Activated naive CD4-positive, alpha-beta T cell treated with anti-CD3 and anti-CD28 coated beads, Interleukin-2, amount 50 U/mL, for 24 hours (primary cell): ENCODE results near the gene PCDHB4.
A peak's percentile ranks its signal among the peaks of the same experiment; 100 is the strongest.
"Not testable (repeated sequence)": the region's sequence is repeated elsewhere in the genome, so short reads cannot be mapped to it uniquely, and the experiment has no call there.

ENCODE experiments used
- H3K27ac Mint-ChIP-seq: one replicate; pipeline ENCODE4 v1.8.0; 2021; ENCODE audit warnings: mild to moderate bottlenecking, mixed read lengths
- H3K27me3 Mint-ChIP-seq: one replicate; pipeline ENCODE4 v1.8.0; 2021; ENCODE audit warnings: mixed read lengths
- H3K36me3 Mint-ChIP-seq: one replicate; pipeline ENCODE4 v1.8.0; 2021; ENCODE audit warnings: mixed read lengths
- H3K4me1 Mint-ChIP-seq: one replicate; pipeline ENCODE4 v1.8.0; 2021; ENCODE audit warnings: mixed read lengths
- H3K4me3 Mint-ChIP-seq: one replicate; pipeline ENCODE4 v1.8.0; 2021; ENCODE audit warnings: mild to moderate bottlenecking, mixed read lengths
- H3K9me3 Mint-ChIP-seq: one replicate; pipeline ENCODE4 v1.8.0; 2021; ENCODE audit warnings: mixed read lengths

Gene PCDHB4

DNA sequence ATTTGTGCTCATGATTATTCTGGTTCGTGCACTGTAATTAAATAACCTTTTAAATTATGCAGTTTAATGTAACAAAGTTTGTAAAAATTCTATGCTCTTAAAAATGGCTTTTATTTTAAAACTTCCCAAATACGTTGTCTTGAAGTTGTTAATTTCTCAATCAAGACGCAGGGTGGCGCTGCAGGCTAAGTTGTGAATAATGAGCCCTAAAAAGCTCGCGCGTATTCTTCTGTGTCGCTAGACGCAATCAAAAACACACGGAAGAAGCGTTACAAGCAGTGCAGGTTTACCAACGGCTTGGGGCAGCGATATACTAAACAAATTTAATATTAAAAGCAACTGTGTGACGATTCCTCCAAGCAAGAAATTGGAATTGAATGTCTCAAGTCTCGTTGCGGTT, at the start of gene PCDHB4:
Gene PCDHB4 (plus strand): TSS at position 256 of the 400 bp plus-strand sequence. CDS start 181 bp downstream, outside the sequence.
- Mint-ChIP-seq H3K4me1 (no peaks in the 10 kb centered on the region), H3K27me3 (peaks cover 20% of the 10 kb centered on the region), H3K4me3 (no peak within 1 kb of the TSS), H3K27ac (no peak within 1 kb of the TSS), H3K36me3 (peaks cover 7% of the 10 kb centered on the region), H3K9me3 (peaks cover 20% of the 10 kb centered on the region)

DNA sequence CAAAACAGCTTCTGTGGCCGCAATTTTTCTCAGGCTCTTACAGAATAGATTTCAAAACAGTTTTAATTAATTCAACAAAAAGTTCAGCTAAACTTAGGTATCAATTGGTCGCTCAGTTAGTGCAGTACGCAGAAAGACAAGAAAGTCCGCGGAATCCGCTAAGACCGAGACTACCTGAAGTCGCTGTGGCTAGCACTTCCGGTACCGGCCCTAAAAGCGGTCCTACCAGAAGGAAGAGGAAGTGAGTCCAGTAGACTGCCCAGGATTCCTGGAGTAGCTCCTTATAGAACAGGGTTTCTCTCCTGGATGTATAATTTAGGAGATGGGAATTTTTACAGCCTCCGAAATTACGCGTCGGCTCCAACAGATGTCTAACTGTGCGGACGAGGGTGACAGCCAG, 43.8 kb upstream of the PCDHB4 start:
- no peaks in the 10 kb centered on the region for H3K4me1 Mint-ChIP-seq
- no peaks in the 10 kb centered on the region for H3K36me3 Mint-ChIP-seq
- no peak overlapping the region for H3K4me3 Mint-ChIP-seq
- H3K27ac Mint-ChIP-seq = no peak overlapping the region
- peaks cover 29% of the 10 kb centered on the region for H3K27me3 Mint-ChIP-seq
- H3K9me3 Mint-ChIP-seq = peaks cover 12% of the 10 kb centered on the region

DNA sequence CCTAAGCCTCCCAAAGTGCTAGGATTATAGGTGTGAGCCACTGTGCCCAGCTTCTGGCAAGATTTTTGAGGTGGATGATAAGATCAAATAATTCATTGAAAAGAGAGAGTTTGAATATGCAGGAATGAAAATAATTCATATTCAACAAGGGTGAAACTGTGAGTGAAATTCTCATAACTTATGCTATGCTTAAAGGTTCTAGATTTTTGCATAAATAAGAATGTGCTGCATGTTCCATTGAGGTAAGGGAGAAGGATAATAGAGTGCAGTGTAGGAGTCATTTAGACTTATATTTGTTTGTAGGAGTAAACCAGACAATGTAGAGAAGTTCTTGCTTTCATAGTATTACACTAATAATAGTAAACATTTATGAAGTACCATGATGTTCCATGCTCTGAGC, 39.4 kb upstream of the PCDHB4 start:
- Mint-ChIP-seq H3K27ac (no peak overlapping the region), H3K9me3 (peaks cover 17% of the 10 kb centered on the region), H3K4me3 (no peak overlapping the region), H3K4me1 (peaks cover 7% of the 10 kb centered on the region), H3K27me3 (peaks cover 37% of the 10 kb centered on the region), H3K36me3 (peaks cover 4% of the 10 kb centered on the region)

DNA sequence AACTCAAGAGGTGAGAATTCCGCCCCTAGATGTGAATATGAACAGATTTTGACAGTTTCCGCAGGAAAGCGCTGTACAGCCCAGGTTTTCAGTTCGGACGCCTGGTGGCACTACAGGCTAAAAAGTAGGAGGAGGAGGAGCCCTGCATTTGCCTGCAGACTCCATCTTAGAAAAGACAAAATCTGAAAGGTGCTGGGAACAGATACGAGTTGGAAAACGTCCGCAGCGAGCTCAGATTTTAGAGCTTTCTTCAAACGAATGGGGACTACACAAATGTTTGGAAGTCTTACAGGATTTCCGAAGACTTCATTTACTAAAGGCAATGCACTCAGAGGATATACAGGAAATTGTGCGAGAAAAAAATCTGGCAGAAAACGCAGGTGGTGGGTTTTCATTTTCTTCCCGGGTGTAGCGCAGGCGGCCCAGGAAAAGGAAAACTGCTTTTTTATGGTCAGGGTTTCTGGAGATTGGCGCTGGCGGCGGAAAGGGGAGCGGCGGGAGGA, 37.1 kb upstream of the PCDHB4 start:
- H3K27me3 Mint-ChIP-seq = peaks cover 43% of the 10 kb centered on the region
- peaks cover 19% of the 10 kb centered on the region for H3K9me3 Mint-ChIP-seq
- no peak overlapping the region for H3K27ac Mint-ChIP-seq
- H3K4me3 Mint-ChIP-seq = peak overlapping the region; percentile 89
- peaks cover 5% of the 10 kb centered on the region for H3K36me3 Mint-ChIP-seq
- peaks cover 7% of the 10 kb centered on the region for H3K4me1 Mint-ChIP-seq

DNA sequence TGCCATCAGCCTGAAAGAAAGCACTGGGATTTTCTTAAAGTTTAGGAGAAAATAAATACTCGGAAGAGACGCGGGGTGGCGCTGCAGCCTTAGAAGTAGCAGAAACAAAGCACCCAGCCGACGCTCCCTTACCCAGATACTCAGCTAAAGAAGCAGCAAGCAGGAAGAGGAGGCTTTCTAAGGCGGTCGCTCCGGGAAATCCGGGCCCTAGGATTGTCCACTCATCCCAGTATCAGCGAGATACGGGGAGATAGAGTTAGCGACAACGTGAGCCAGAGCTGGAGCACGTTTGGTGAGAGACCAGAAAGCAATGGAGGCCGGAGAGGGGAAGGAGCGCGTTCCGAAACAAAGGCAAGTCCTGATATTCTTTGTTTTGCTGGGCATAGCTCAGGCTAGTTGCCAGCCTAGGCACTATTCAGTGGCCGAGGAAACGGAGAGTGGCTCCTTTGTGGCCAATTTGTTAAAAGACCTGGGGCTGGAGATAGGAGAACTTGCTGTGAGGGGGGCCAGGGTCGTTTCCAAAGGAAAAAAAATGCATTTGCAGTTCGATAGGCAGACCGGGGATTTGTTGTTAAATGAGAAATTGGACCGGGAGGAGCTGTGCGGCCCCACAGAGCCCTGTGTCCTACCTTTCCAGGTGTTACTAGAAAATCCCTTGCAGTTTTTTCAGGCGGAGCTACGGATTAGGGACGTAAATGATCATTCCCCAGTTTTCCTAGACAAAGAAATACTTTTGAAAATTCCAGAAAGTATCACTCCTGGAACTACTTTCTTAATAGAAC, 26.9 kb upstream of the PCDHB4 start, which contains the start of gene PCDHB2:
Gene PCDHB2 (plus strand): TSS at position 135 of the 782 bp plus-strand sequence. CDS start 176 bp downstream, at position 311.
- Mint-ChIP-seq H3K9me3 (peaks cover 25% of the 10 kb centered on the region), H3K4me3 (peak within 1 kb of the TSS; percentile 49), H3K36me3 (peaks cover 8% of the 10 kb centered on the region), H3K27me3 (peaks cover 32% of the 10 kb centered on the region), H3K4me1 (no peaks in the 10 kb centered on the region), H3K27ac (no peak within 1 kb of the TSS)

DNA sequence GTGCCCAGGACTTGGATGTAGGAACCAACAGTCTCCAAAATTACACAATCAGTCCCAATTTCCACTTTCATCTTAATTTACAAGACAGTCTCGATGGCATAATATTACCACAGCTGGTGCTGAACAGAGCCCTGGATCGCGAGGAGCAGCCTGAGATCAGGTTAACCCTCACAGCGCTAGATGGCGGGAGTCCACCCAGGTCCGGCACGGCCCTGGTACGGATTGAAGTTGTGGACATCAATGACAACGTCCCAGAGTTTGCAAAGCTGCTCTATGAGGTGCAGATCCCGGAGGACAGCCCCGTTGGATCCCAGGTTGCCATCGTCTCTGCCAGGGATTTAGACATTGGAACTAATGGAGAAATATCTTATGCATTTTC, 26.4 kb upstream of the PCDHB4 start:
- peaks cover 38% of the 10 kb centered on the region for H3K27me3 Mint-ChIP-seq

DNA sequence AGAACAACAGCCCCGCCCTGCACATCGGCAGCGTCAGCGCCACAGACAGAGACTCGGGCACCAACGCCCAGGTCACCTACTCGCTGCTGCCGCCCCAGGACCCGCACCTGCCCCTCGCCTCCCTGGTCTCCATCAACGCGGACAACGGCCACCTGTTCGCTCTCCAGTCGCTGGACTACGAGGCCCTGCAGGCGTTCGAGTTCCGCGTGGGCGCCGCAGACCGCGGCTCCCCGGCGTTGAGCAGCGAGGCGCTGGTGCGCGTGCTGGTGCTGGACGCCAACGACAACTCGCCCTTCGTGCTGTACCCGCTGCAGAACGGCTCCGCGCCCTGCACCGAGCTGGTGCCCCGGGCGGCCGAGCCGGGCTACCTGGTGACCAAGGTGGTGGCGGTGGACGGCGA, 25.4 kb upstream of the PCDHB4 start:
- H3K4me1 Mint-ChIP-seq, H3K27ac Mint-ChIP-seq, H3K4me3 Mint-ChIP-seq: not testable (repeated sequence)
- Mint-ChIP-seq H3K36me3 (peaks cover 13% of the 10 kb centered on the region), H3K9me3 (peaks cover 33% of the 10 kb centered on the region), H3K27me3 (peaks cover 40% of the 10 kb centered on the region)

More for the DNA sequence above, 26.4 kb upstream of the PCDHB4 start:
- peaks cover 8% of the 10 kb centered on the region for H3K36me3 Mint-ChIP-seq
- H3K4me1 Mint-ChIP-seq = peaks cover under 1% of the 10 kb centered on the region
- peaks cover 30% of the 10 kb centered on the region for H3K9me3 Mint-ChIP-seq
- no peak overlapping the region for H3K4me3 Mint-ChIP-seq
- H3K27ac Mint-ChIP-seq = no peak overlapping the region

DNA sequence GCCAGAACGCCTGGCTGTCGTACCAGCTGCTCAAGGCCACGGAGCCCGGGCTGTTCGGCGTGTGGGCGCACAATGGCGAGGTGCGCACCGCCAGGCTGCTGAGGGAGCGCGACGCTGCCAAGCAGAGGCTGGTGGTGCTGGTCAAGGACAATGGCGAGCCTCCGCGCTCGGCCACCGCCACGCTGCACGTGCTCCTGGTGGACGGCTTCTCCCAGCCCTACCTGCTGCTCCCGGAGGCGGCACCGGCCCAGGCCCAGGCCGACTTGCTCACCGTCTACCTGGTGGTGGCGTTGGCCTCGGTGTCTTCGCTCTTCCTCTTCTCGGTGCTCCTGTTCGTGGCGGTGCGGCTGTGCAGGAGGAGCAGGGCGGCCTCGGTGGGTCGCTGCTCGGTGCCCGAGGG, 25.0 kb upstream of the PCDHB4 start:
- peaks cover 33% of the 10 kb centered on the region for H3K9me3 Mint-ChIP-seq
- peaks cover 44% of the 10 kb centered on the region for H3K27me3 Mint-ChIP-seq
- H3K4me1 Mint-ChIP-seq, H3K27ac Mint-ChIP-seq, H3K4me3 Mint-ChIP-seq: not testable (repeated sequence)
- H3K36me3 Mint-ChIP-seq = peaks cover 13% of the 10 kb centered on the region

DNA sequence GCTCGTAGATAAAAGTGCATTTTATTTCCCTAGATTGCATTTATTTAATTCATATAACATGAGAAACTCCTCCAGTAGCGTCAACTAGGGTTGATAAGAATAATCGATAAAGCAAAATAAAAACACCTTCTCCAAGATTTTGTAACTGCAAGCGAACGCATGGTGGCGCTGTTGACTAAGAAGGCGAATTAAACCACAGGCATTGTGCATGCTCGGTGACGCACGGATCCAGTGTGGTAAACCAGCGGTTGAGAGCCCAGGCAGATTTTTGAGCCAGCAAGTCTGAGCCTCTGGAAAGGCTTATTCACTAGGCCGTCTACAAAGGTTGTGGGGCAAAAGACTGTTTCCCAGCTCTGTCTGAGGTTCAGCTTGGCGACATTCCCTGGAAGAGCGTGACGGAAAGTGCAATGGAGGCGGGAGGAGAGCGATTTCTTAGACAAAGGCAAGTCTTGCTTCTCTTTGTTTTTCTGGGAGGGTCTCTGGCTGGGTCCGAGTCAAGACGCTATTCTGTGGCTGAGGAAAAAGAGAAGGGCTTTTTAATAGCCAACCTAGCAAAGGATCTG, 21.3 kb upstream of the PCDHB4 start, which contains the start of gene PCDHB3:
Gene PCDHB3 (plus strand): TSS at position 231 of the 563 bp plus-strand sequence. CDS start 177 bp downstream, at position 408.
- Mint-ChIP-seq H3K4me3 (peak within 1 kb of the TSS; percentile 66), H3K36me3 (peaks cover 8% of the 10 kb centered on the region), H3K9me3 (peaks cover 19% of the 10 kb centered on the region), H3K4me1 (peaks cover 3% of the 10 kb centered on the region), H3K27ac (peak within 1 kb of the TSS; percentile 82), H3K27me3 (peaks cover 40% of the 10 kb centered on the region)

DNA sequence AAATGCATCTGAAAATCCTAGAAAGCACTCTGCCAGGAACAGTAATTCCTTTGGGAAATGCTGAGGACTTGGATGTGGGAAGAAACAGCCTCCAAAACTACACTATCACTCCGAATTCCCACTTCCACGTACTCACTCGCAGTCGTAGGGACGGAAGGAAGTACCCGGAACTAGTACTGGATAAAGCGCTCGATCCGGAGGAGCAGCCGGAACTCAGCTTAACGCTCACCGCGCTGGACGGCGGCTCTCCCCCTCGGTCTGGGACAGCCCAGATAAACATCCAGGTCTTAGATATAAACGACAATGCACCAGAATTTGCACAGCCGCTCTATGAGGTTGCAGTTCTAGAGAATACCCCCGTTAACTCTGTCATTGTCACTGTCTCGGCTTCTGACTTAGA, 20.6 kb upstream of the PCDHB4 start:
- no peak overlapping the region for H3K4me3 Mint-ChIP-seq
- peaks cover 44% of the 10 kb centered on the region for H3K27me3 Mint-ChIP-seq
- peaks cover 8% of the 10 kb centered on the region for H3K36me3 Mint-ChIP-seq
- no peak overlapping the region for H3K27ac Mint-ChIP-seq
- peaks cover 3% of the 10 kb centered on the region for H3K4me1 Mint-ChIP-seq
- peaks cover 19% of the 10 kb centered on the region for H3K9me3 Mint-ChIP-seq

DNA sequence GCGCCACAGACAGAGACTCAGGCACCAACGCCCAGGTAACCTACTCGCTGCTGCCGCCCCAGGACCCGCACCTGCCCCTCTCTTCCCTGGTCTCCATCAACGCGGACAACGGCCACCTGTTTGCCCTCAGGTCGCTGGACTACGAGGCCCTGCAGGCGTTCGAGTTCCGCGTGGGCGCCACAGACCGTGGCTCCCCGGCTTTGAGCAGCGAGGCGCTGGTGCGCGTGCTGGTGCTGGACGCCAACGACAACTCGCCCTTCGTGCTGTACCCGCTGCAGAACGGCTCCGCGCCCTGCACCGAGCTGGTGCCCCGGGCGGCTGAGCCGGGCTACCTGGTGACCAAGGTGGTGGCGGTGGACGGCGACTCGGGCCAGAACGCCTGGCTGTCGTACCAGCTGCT, 19.5 kb upstream of the PCDHB4 start:
- peaks cover 20% of the 10 kb centered on the region for H3K9me3 Mint-ChIP-seq
- H3K27ac Mint-ChIP-seq, H3K36me3 Mint-ChIP-seq, H3K4me1 Mint-ChIP-seq, H3K4me3 Mint-ChIP-seq: not testable (repeated sequence)
- peaks cover 45% of the 10 kb centered on the region for H3K27me3 Mint-ChIP-seq

DNA sequence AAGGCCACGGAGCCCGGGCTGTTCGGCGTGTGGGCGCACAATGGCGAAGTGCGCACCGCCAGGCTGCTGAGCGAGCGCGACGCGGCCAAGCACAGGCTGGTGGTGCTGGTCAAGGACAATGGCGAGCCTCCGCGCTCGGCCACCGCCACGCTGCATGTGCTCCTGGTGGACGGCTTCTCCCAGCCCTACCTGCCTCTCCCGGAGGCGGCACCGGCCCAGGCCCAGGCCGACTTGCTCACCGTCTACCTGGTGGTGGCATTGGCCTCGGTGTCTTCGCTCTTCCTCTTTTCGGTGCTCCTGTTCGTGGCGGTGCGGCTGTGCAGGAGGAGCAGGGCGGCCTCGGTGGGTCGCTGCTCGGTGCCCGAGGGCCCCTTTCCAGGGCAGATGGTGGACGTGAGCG, 19.1 kb upstream of the PCDHB4 start:
- H3K4me3 Mint-ChIP-seq, H3K4me1 Mint-ChIP-seq, H3K27ac Mint-ChIP-seq, H3K36me3 Mint-ChIP-seq: not testable (repeated sequence)
- Mint-ChIP-seq H3K27me3 (peaks cover 44% of the 10 kb centered on the region), H3K9me3 (peaks cover 24% of the 10 kb centered on the region)

DNA sequence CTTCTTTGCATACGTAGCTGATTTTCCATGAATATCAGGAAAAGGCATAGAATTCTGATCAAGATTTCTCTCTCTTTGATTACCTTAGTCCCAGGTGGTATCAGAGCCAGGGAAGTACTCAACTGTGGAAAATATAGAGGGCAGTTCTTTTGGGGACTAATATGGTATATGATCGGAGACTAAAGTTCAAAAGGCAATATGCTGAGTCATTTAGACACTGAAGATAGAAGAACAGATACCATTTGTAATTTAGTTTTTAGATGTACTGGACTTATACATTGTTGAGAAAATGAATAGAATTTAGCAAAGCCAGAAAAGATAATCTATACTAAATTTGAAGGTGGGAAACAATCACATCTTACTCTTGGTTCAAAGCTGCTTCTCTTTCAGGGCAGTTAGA, 16.3 kb upstream of the PCDHB4 start:
- Mint-ChIP-seq H3K36me3 (peaks cover 4% of the 10 kb centered on the region), H3K9me3 (peaks cover 13% of the 10 kb centered on the region), H3K4me1 (peaks cover 1% of the 10 kb centered on the region), H3K27ac (no peak overlapping the region), H3K27me3 (peaks cover 33% of the 10 kb centered on the region), H3K4me3 (no peak overlapping the region)

DNA sequence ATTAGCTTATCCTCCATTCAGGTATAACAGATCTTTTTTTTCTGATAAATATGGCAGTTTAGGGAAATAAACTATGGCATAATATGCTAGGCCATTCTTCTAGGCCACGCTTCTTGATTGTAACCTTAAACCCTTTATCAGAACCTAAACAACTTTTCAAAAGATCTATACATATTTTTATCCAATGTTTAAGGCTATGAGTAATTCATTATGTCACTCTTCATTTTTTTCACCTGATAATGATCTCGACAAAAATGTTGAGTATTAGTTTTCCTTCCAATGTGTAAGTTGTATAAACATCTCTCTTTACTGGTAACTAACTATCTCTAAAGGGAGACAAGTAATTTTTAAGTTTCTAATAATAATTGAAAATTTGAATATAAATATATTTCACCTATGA, 2.4 kb upstream of the PCDHB4 start:
- no peak overlapping the region for H3K4me3 Mint-ChIP-seq
- H3K9me3 Mint-ChIP-seq = peaks cover 40% of the 10 kb centered on the region
- H3K27ac Mint-ChIP-seq = no peak overlapping the region
- H3K4me1 Mint-ChIP-seq = no peaks in the 10 kb centered on the region
- peaks cover 24% of the 10 kb centered on the region for H3K27me3 Mint-ChIP-seq
- peaks cover 15% of the 10 kb centered on the region for H3K36me3 Mint-ChIP-seq

DNA sequence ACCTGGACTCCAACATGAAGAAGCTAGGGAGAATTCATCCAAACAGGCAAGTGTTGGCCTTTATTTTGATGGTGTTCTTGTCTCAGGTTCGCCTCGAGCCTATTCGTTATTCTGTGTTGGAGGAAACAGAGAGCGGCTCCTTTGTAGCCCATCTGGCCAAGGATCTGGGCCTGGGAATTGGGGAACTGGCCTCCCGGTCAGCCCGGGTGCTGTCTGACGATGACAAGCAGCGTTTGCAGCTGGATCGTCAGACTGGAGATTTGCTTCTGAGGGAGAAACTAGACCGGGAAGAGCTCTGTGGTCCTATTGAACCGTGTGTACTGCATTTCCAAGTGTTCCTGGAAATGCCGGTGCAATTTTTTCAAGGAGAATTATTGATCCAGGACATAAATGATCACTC, 367 bp downstream of the PCDHB4 start:
- Mint-ChIP-seq H3K9me3 (peaks cover 17% of the 10 kb centered on the region), H3K36me3 (peaks cover 4% of the 10 kb centered on the region), H3K4me1 (no peaks in the 10 kb centered on the region), H3K27me3 (peaks cover 22% of the 10 kb centered on the region), H3K27ac (no peak overlapping the region), H3K4me3 (no peak overlapping the region)
